Endothelial cell of umbilical vein (primary cell): Measurements from ENCODE around the gene FSIP1. TPM values are rescaled to one million over a fixed set of nuclear protein-coding genes. Genes with fewer than 3 reads are reported as not detected.

Experiments
- BruUV-seq: library from RNA; stranded (reverse); fragments of 400-500 nt; replicated peaks from 2 replicates; lab custom pipeline; 2021; lab: Mats Ljungman, UMichigan
- CTCF ChIA-PET: fragments of 300-600, 350-600 bp; sonication (Branson Sonifier 250); formaldehyde crosslinking; loops from one replicate; lab custom pipeline; 2021; ENCODE audit warnings: antibody characterized with exemption, inconsistent platforms; lab: Charles Lee
- POLR2A ChIA-PET: fragments of 300-600, 350-600 bp; sonication (Branson Sonifier 250); formaldehyde crosslinking; loops from one replicate; lab custom pipeline; 2021; ENCODE audit warnings: antibody characterized with exemption, inconsistent platforms; lab: Charles Lee
- DNase-seq: peaks from one replicate; pipeline ENCODE4 v3.0.0-alpha.2; 2011; ENCODE audit warnings: low read depth, low spot score
- FAIRE-seq: peaks from 2 replicates; lab custom pipeline; 2011; peaks lifted over from hg19 to GRCh38; lab: Jason Lieb, UNC
- H2AFZ ChIP-seq: 2 replicates; pipeline ENCODE4 v1.6.0; 2012; ENCODE audit warnings: low read depth, low read length, control low read depth, inconsistent platforms
- H3K27ac ChIP-seq: 2 replicates; pipeline ENCODE4 v1.5.1; 2011; ENCODE audit warnings: low read depth, mild to moderate bottlenecking, control low read depth, low read length, moderate library complexity; ENCODE audit not compliant: insufficient read depth
- H3K27me3 ChIP-seq, 2 experiments: 2 replicates each; pipeline versions ENCODE4 v1.6.0 to v1.6.1; 2011; ENCODE audit warnings: low read length in 2 of 2, mixed read lengths in 1 of 2; ENCODE audit not compliant: control insufficient read depth in 2 of 2, insufficient read depth in 2 of 2
- H3K36me3 ChIP-seq, 2 experiments: 2 replicates in 1 of 2; 3 replicates in 1 of 2; pipeline ENCODE4 v1.5.1; 2011; ENCODE audit warnings: low read length in 2 of 2, mild to moderate bottlenecking in 1 of 2, moderate library complexity in 1 of 2; ENCODE audit not compliant: control insufficient read depth in 2 of 2, insufficient read depth in 2 of 2; ENCODE audit errors: extremely low read depth in 1 of 2
- H3K4me1 ChIP-seq: 3 replicates; pipeline ENCODE4 v1.5.1; 2011; ENCODE audit warnings: mild to moderate bottlenecking, low read length; ENCODE audit not compliant: control insufficient read depth, insufficient read depth; ENCODE audit errors: extremely low read depth
- H3K4me2 ChIP-seq: 2 replicates; pipeline ENCODE4 v1.6.1; 2011; ENCODE audit warnings: low read length, control low read depth, mixed read lengths; ENCODE audit not compliant: insufficient read depth
- H3K4me3 ChIP-seq, 3 experiments: fragments of 200-600 bp in 1 of 3; sonication (generic), shearing (Covaris generic) in 1 of 3; replicated peaks in 1 of 3; 2 replicates each; pipeline ENCODE4 v1.5.1; 2011 to 2016; ENCODE audit warnings: control low read depth in 3 of 3, low read length in 3 of 3, mild to moderate bottlenecking in 2 of 3, inconsistent platforms in 1 of 3, low read depth in 1 of 3, moderate library complexity in 1 of 3; ENCODE audit not compliant: insufficient read depth in 1 of 3
- H3K79me2 ChIP-seq: 2 replicates; pipeline ENCODE4 v1.6.0; 2012; ENCODE audit warnings: low read length, inconsistent platforms; ENCODE audit not compliant: control insufficient read depth, insufficient read depth
- H3K9ac ChIP-seq: replicated peaks from 2 replicates; pipeline ENCODE3; 2011; ENCODE audit warnings: low read length, control low read depth; ENCODE audit not compliant: insufficient read depth; ENCODE audit errors: extremely low read depth
- H3K9me1 ChIP-seq: replicated peaks from 3 replicates; pipeline ENCODE4 v1.6.0; 2011; ENCODE audit warnings: mild to moderate bottlenecking, low read length; ENCODE audit not compliant: control insufficient read depth, insufficient read depth; ENCODE audit errors: extremely low read depth
- H3K9me3 ChIP-seq: replicated peaks from 2 replicates; pipeline ENCODE4 v1.5.1; 2012; ENCODE audit warnings: low read length, inconsistent platforms; ENCODE audit not compliant: control insufficient read depth, insufficient read depth
- H4K20me1 ChIP-seq: replicated peaks from 2 replicates; pipeline ENCODE3; 2011; ENCODE audit warnings: mild to moderate bottlenecking, low read length; ENCODE audit not compliant: control insufficient read depth, insufficient read depth; ENCODE audit errors: extremely low read depth
- EZH2 ChIP-seq: IDR thresholded peaks from 2 replicates; pipeline ENCODE4 v1.6.1; 2012; ENCODE audit warnings: borderline replicate concordance, low read depth, mild to moderate bottlenecking, moderate library complexity, low read length, inconsistent platforms; ENCODE audit not compliant: severe bottlenecking
- FOS ChIP-seq: IDR thresholded peaks from 2 replicates; pipeline ENCODE4 v1.6.1; 2011; ENCODE audit warnings: mild to moderate bottlenecking, low read length, moderate library complexity, borderline replicate concordance; ENCODE audit not compliant: insufficient read depth
- GATA2 ChIP-seq: IDR thresholded peaks from 2 replicates; pipeline ENCODE4 v1.7.0; 2011; ENCODE audit warnings: low read depth, mild to moderate bottlenecking, moderate library complexity, mixed read lengths, low read length; ENCODE audit not compliant: insufficient read length, insufficient read depth
- JUN ChIP-seq: IDR thresholded peaks from 2 replicates; pipeline ENCODE4 v1.6.1; 2011; ENCODE audit warnings: borderline replicate concordance, low read depth; ENCODE audit not compliant: insufficient read length, insufficient read depth
- MYC ChIP-seq: IDR thresholded peaks from one replicate; pipeline ENCODE4 v1.6.1; 2011; ENCODE audit warnings: mild to moderate bottlenecking, low read depth, low read length
- POLR2A ChIP-seq: IDR thresholded peaks from 2 replicates; pipeline ENCODE4 v1.6.1; 2012; ENCODE audit warnings: low read depth, mild to moderate bottlenecking, control low read depth, low read length
- POLR2AphosphoS5 ChIP-seq: IDR thresholded peaks from 2 replicates; pipeline ENCODE4 v1.6.1; 2012; ENCODE audit warnings: low read depth, mild to moderate bottlenecking, control low read depth, low read length, moderate library complexity; ENCODE audit not compliant: insufficient read depth
- dilution Hi-C: fragments of 300-500 bp; cut with MboI; formaldehyde crosslinking; loops from one replicate; pipeline ENCODE4 v1.15.0; 2019; ENCODE audit warnings: low sequenced_read_pairs; ENCODE audit not compliant: extremely low pct_ligation_motif_present
- intact Hi-C: fragments of 100-400 bp; cut with micrococcal nuclease; formaldehyde crosslinking; loops from one replicate; pipeline ENCODE4 v1.10.0; 2022
- polyA plus RNA-seq, 4 experiments: library from polyadenylated mRNA; depleted of rRNA in 3 of 4; stranded (reverse) in 3 of 4; unstranded in 1 of 4; fragments of >200 nt; gene quantifications; 2 replicates each; pipeline versions ENCODE4 v1.2.1 to v1.2.3, GENCODE V29; 2011 to 2012; ENCODE audit warnings: missing spikeins in 1 of 4
- total RNA-seq: library from RNA; stranded (reverse); gene quantifications from 2 replicates; pipeline ENCODE4 v1.2.3, GENCODE V29; 2021
- TF ChIP-seq, protein P1 (sequence below), 2 donors: IDR thresholded peaks; 1 replicate in 1 of 2; 2 replicates in 1 of 2; pipeline ENCODE4 v1.5.1; 2011; ENCODE audit warnings: low read length in 2 of 2, mild to moderate bottlenecking in 2 of 2, moderate library complexity in 2 of 2, control low read depth in 1 of 2, inconsistent platforms in 1 of 2, low read depth in 1 of 2; ENCODE audit not compliant: insufficient read depth in 1 of 2; ENCODE audit errors: extremely low read depth in 1 of 2
- TF ChIP-seq, protein P2 (sequence below): IDR thresholded peaks from 2 replicates; pipeline ENCODE4 v1.6.1; 2011; ENCODE audit not compliant: insufficient read depth, insufficient read length

FSIP1 gene
- total and polyA plus RNA-seq, 2 donors (not counting 3 experiments of a cell fraction or from before 2014, with no cell fraction given), result 0.23 to 1.1 TPM

GRCh38 chr15:39645138-39645975, 137.3 kb downstream of the FSIP1 start:
- H3K27ac ChIP-seq, result no peak overlapping the region
- H2AFZ ChIP-seq, result no peak overlapping the region
- no peak for DNase-seq
- no peak for FAIRE-seq
- POLR2A ChIA-PET, result no interaction called here
- H3K4me3 ChIP-seq, result no peak overlapping the region
- dilution Hi-C loops, result no loop called here
- intact Hi-C loops, result no loop called here
- no peaks in the 10 kb centered on the region for H3K27me3 ChIP-seq
- BruUV-seq, result no TSS peak
- H3K4me1 ChIP-seq, result peaks cover 20% of the 10 kb centered on the region
- no peaks in the 10 kb centered on the region for H3K36me3 ChIP-seq
- no peaks in the 10 kb centered on the region for H4K20me1 ChIP-seq
- CTCF ChIA-PET, result interaction anchor here (0.8 to 1.3 kb wide), 4 partner anchors 16 to 111 kb away, joined by 3 to 6 read pairs (median 4); no protein-coding TSS in a partner anchor
- H3K9me3 ChIP-seq, result no peaks in the 10 kb centered on the region
- no peak for TF ChIP-seq JUN
- TF ChIP-seq MYC, result no peak
- TF ChIP-seq, protein P1, sequence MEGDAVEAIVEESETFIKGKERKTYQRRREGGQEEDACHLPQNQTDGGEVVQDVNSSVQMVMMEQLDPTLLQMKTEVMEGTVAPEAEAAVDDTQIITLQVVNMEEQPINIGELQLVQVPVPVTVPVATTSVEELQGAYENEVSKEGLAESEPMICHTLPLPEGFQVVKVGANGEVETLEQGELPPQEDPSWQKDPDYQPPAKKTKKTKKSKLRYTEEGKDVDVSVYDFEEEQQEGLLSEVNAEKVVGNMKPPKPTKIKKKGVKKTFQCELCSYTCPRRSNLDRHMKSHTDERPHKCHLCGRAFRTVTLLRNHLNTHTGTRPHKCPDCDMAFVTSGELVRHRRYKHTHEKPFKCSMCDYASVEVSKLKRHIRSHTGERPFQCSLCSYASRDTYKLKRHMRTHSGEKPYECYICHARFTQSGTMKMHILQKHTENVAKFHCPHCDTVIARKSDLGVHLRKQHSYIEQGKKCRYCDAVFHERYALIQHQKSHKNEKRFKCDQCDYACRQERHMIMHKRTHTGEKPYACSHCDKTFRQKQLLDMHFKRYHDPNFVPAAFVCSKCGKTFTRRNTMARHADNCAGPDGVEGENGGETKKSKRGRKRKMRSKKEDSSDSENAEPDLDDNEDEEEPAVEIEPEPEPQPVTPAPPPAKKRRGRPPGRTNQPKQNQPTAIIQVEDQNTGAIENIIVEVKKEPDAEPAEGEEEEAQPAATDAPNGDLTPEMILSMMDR (IDR thresholded peaks at IDR 0.05; ENCODE audit: extremely low read depth in 1 of 2, insufficient read depth in 1 of 2, low read depth in 1 of 2, low read length in 2 of 2), result no peak
- TF ChIP-seq GATA2, result no peak
- TF ChIP-seq, protein P2, sequence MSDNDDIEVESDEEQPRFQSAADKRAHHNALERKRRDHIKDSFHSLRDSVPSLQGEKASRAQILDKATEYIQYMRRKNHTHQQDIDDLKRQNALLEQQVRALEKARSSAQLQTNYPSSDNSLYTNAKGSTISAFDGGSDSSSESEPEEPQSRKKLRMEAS, result no peak
- TF ChIP-seq POLR2AphosphoS5, result no peak
- no peak for TF ChIP-seq EZH2
- TF ChIP-seq POLR2A, result no peak
- TF ChIP-seq FOS, result no peak
- H3K9me1 ChIP-seq, result no peaks in the 10 kb centered on the region
- H3K9ac ChIP-seq, result no peak overlapping the region
- H3K79me2 ChIP-seq, result no peaks in the 10 kb centered on the region
- no peak overlapping the region for H3K4me2 ChIP-seq
